MCF 10A (cell line): Measurements from ENCODE around the gene KCNC4. TPM values are rescaled to one million over a fixed set of nuclear protein-coding genes. Genes with fewer than 3 reads are reported as not detected.
A peak's percentile ranks its signal among the peaks of the same experiment; 100 is the strongest.

ENCODE experiments used
- BruUV-seq: library from RNA; stranded (reverse); fragments of 400-500 nt; replicated peaks from 2 replicates; lab custom pipeline; 2021; lab: Mats Ljungman, UMichigan
- CTCF ChIA-PET: fragments of 300-600 bp; sonication (Branson Sonifier 250); formaldehyde crosslinking; extraction: SDS; loops from one replicate; lab custom pipeline; 2021; ENCODE audit warnings: antibody characterized with exemption, inconsistent platforms; lab: Yijun Ruan, JAX
- POLR2A ChIA-PET: fragments of 300-600, 350-650 bp; sonication (Branson Sonifier 250); formaldehyde crosslinking; extraction: SDS; loops from one replicate; lab custom pipeline; 2020; ENCODE audit warnings: antibody characterized with exemption, inconsistent platforms; lab: Yijun Ruan, JAX
- DNase-seq: peaks from one replicate; pipeline ENCODE4 v3.0.0-alpha.2; 2018; ENCODE audit not compliant: unreplicated experiment
- H3K27ac Mint-ChIP-seq: one replicate; pipeline ENCODE4 v1.8.0; 2022; ENCODE audit warnings: mild to moderate bottlenecking, low read depth, mixed read lengths; ENCODE audit not compliant: unreplicated experiment
- H3K27me3 Mint-ChIP-seq: one replicate; pipeline ENCODE4 v1.8.0; 2022; ENCODE audit warnings: mixed read lengths; ENCODE audit not compliant: insufficient read depth, unreplicated experiment
- H3K36me3 Mint-ChIP-seq: one replicate; pipeline ENCODE4 v1.8.0; 2022; ENCODE audit warnings: mild to moderate bottlenecking, moderate library complexity, mixed read lengths; ENCODE audit not compliant: insufficient read depth, unreplicated experiment
- H3K4me1 Mint-ChIP-seq: one replicate; pipeline ENCODE4 v1.8.0; 2022; ENCODE audit warnings: mixed read lengths; ENCODE audit not compliant: insufficient read depth, unreplicated experiment
- H3K4me3 Mint-ChIP-seq: one replicate; pipeline ENCODE4 v1.8.0; 2022; ENCODE audit warnings: mild to moderate bottlenecking, moderate library complexity, mixed read lengths; ENCODE audit not compliant: unreplicated experiment
- H3K9me3 Mint-ChIP-seq: one replicate; pipeline ENCODE4 v1.8.0; 2022; ENCODE audit warnings: mixed read lengths; ENCODE audit not compliant: unreplicated experiment
- intact Hi-C: fragments of 100-400 bp; cut with micrococcal nuclease; formaldehyde crosslinking; loops from 2 replicates; pipeline ENCODE4 v1.14.1; 2022
- total RNA-seq: library from RNA; stranded (reverse); gene quantifications from 2 replicates; pipeline ENCODE4 v1.2.3, GENCODE V29; 2022
- TF ChIP-seq, protein P1 (sequence below): fragments of 200-600 bp; IDR thresholded peaks from one replicate; pipeline ENCODE4 v1.8.0; 2022; ENCODE audit warnings: antibody characterized with exemption, mild to moderate bottlenecking; ENCODE audit not compliant: unreplicated experiment

The KCNC4 gene
- total RNA-seq, 1 experiment from 2014 or later = 1.3 TPM

DNA sequence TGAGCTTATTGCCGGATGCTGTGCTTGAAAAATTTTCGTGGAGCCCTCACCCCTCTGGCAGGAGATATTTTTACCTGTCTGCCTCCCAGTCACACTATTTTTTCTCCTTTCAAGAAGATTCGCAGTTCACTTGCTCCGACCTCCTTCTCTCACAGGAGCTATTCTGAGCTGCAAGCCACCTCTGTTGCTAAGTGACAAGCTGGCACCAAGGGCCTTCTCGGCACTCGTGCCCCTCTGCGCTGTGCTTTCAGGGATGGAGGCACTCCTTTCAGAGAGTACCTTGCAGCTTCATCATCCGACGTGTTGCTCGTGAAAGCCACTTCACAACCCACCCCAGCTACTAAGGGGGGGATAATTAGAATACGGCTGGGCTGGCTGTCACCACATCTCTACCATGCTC lies 48.3 kb upstream of the KCNC4 start:
- Mint-ChIP-seq H3K27me3 (peaks cover 27% of the 10 kb centered on the region), H3K4me3 (no peak overlapping the region), H3K36me3 (no peaks in the 10 kb centered on the region), H3K9me3 (no peaks in the 10 kb centered on the region), H3K27ac (no peak overlapping the region), H3K4me1 (no peaks in the 10 kb centered on the region)
- no TSS peak for BruUV-seq
- no peak for DNase-seq
- TF ChIP-seq, protein P1, sequence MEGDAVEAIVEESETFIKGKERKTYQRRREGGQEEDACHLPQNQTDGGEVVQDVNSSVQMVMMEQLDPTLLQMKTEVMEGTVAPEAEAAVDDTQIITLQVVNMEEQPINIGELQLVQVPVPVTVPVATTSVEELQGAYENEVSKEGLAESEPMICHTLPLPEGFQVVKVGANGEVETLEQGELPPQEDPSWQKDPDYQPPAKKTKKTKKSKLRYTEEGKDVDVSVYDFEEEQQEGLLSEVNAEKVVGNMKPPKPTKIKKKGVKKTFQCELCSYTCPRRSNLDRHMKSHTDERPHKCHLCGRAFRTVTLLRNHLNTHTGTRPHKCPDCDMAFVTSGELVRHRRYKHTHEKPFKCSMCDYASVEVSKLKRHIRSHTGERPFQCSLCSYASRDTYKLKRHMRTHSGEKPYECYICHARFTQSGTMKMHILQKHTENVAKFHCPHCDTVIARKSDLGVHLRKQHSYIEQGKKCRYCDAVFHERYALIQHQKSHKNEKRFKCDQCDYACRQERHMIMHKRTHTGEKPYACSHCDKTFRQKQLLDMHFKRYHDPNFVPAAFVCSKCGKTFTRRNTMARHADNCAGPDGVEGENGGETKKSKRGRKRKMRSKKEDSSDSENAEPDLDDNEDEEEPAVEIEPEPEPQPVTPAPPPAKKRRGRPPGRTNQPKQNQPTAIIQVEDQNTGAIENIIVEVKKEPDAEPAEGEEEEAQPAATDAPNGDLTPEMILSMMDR = no peak
- intact Hi-C loops = no loop called here
- ChIA-PET CTCF (interaction anchor here (0.6 to 1.3 kb wide), 4 partner anchors 35 to 390 kb away, joined by 3 to 4 read pairs (median 4); no protein-coding TSS in a partner anchor), POLR2A (no interaction called here)

DNA sequence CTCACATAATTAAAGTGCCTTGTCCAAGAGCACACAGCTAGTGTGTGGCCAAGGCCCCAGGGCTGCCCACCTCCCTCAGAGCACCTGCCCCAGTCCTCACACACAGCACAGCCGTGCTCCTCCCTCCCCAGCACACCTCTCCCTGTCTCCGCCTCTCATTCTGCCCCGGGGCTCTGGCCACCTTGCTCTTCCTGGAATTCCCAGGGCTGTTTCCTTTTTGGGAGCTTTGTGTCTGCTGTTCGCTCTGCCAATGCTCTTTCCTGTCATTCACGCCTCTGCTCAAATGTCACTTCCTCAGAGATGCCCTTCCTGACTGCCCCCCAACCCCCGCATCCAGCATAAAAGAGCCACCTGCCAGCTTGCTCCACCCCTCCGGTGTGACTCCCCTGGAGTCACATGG lies 46.5 kb upstream of the KCNC4 start:
- peaks cover 25% of the 10 kb centered on the region for H3K27me3 Mint-ChIP-seq
- POLR2A ChIA-PET = interaction anchor here (0.9 kb wide), 1 partner anchor 9 kb away, joined by 3 read pairs; no protein-coding TSS in a partner anchor
- no peaks in the 10 kb centered on the region for H3K9me3 Mint-ChIP-seq
- H3K36me3 Mint-ChIP-seq = no peaks in the 10 kb centered on the region
- DNase-seq = peak; percentile 30
- CTCF ChIA-PET = interaction anchor here (0.6 to 2.5 kb wide), 2 partner anchors 39 to 58 kb away, joined by 3 to 8 read pairs; no protein-coding TSS in a partner anchor
- TF ChIP-seq, protein P1 = no peak
- no peaks in the 10 kb centered on the region for H3K4me1 Mint-ChIP-seq
- intact Hi-C loops = no loop called here
- H3K27ac Mint-ChIP-seq = no peak overlapping the region
- no TSS peak for BruUV-seq
- no peak overlapping the region for H3K4me3 Mint-ChIP-seq

DNA sequence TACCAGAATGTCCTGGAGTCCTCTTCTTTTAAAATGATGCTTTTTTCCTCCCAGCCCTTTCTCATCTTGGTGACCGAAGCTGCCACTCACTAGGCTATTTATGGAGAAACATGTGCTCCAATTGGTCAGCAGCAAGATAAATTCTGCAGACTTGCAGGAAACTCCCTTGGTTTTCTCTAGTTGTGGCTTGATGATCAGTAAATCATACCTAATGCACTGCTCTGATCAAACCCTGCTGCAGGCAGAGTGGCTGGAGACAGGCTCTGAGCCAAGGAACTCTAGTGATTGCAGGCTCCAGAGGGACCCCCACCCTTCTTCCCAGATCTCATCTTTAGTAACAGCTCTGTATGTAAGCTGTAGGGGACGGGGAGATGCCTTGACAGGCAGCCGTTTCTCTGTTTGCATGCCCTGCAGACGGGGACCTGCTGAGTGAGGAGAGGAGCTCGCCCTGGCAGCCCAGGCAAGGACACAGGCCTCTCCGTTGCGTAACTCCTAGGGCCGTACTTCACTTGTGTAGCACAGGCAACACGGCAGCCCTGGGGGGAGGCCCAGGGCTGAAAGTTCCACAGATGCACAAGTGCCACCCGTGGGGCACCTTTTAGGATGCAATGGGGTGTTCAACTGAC lies 45.3 kb upstream of the KCNC4 start:
- TF ChIP-seq, protein P1 = no peak
- Mint-ChIP-seq H3K9me3 (no peaks in the 10 kb centered on the region), H3K4me3 (no peak overlapping the region), H3K27me3 (peaks cover 25% of the 10 kb centered on the region), H3K4me1 (no peaks in the 10 kb centered on the region), H3K36me3 (no peaks in the 10 kb centered on the region), H3K27ac (no peak overlapping the region)
- no TSS peak for BruUV-seq
- intact Hi-C loops = no loop called here
- POLR2A ChIA-PET = no interaction called here
- CTCF ChIA-PET = interaction anchor here (0.5 to 2.5 kb wide), 5 partner anchors 32 to 696 kb away, joined by 3 to 12 read pairs (median 4); no protein-coding TSS in a partner anchor
- no peak for DNase-seq

DNA sequence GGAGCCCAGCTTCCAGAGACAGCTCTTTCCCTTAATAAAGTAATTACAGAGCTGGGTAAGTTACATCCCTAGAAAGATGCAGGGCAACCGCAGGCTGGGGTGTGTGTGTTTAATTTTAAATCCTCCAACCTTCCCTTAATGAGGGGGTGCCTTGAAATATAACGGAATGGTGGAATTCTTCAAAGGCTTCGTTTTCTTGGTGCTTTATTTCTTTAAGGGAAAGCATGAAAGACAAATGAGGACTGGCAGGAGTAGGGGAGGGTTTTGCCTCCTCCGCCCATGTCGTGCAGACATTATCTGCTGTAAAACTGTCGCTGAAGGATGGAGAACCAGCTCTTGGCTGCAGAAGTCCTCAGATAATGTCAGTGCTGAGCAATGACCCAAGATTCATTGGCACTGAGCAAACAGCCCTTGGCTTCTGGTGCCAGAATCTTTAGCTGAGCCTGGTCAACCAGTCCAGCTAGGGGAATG lies 44.3 kb upstream of the KCNC4 start:
- H3K27ac Mint-ChIP-seq = no peak overlapping the region

More for the DNA sequence above, 44.3 kb upstream of the KCNC4 start:
- H3K36me3 Mint-ChIP-seq = no peaks in the 10 kb centered on the region
- intact Hi-C loops = no loop called here
- no peaks in the 10 kb centered on the region for H3K4me1 Mint-ChIP-seq
- no peak for DNase-seq
- TF ChIP-seq, protein P1 = no peak
- POLR2A ChIA-PET = no interaction called here
- H3K9me3 Mint-ChIP-seq = no peaks in the 10 kb centered on the region
- CTCF ChIA-PET = interaction anchor here (0.7 to 2.3 kb wide), 5 partner anchors 11 to 112 kb away, joined by 3 to 12 read pairs (median 4); no protein-coding TSS in a partner anchor
- no peak overlapping the region for H3K4me3 Mint-ChIP-seq
- H3K27me3 Mint-ChIP-seq = peaks cover 15% of the 10 kb centered on the region
- no TSS peak for BruUV-seq
